Right lobe of liver (tissue), 4 donors: ENCODE data around the gene NTN5.

Experiments used
- POLR2A ChIP-seq: fragments of 450-650 bp; IDR thresholded peaks from one replicate; pipeline ENCODE4 v1.6.1; 2017; ENCODE audit warnings: antibody characterized with exemption, mild to moderate bottlenecking
- TF ChIP-seq, protein P1 (sequence below), 4 donors: fragments of 200-600 bp in 3 of 4; fragments of 450-650 bp in 1 of 4; IDR thresholded peaks; one replicate each; pipeline versions ENCODE4 v1.5.1 to v1.8.0; 2016 to 2022; ENCODE audit warnings: antibody characterized with exemption in 4 of 4, mild to moderate bottlenecking in 2 of 4
- donor health status: DM: no; HTN: no; CAD: no.
- donor health status: DM: no; HTN: no; CAD: no.
- donor health status: DM: no; HTN: yes; CAD: no.

DNA sequence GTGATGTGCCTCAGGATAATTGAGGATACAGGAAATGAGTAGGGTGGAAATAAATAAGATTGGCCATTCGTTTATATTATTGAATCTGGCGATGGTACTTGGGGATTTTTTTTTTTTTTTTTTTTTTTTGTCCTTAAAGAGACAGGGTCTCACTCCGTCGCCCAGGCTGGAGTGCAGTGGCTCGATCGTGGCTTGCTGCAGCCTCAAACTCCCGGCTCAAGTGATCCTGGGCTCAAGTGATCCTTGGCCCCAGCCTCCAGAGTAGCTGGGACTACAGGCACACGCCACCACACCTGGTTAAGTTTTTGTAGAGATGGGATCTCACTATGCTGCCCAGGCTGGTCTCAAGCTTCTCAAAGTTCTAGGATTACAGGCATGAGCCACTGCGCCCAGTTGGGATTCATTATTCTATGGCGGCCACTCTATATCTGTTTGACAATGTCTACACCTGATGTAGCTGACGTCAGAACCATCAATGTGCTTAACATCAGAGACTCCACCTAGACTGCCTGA is 49.4 kb upstream of the NTN5 start:
- TF ChIP-seq, protein P1, sequence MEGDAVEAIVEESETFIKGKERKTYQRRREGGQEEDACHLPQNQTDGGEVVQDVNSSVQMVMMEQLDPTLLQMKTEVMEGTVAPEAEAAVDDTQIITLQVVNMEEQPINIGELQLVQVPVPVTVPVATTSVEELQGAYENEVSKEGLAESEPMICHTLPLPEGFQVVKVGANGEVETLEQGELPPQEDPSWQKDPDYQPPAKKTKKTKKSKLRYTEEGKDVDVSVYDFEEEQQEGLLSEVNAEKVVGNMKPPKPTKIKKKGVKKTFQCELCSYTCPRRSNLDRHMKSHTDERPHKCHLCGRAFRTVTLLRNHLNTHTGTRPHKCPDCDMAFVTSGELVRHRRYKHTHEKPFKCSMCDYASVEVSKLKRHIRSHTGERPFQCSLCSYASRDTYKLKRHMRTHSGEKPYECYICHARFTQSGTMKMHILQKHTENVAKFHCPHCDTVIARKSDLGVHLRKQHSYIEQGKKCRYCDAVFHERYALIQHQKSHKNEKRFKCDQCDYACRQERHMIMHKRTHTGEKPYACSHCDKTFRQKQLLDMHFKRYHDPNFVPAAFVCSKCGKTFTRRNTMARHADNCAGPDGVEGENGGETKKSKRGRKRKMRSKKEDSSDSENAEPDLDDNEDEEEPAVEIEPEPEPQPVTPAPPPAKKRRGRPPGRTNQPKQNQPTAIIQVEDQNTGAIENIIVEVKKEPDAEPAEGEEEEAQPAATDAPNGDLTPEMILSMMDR (IDR thresholded peaks at IDR 0.05), result no peak
- no peak for TF ChIP-seq POLR2A
